A673 (cell line): ENCODE data around the gene NRXN3.

Experiments
- EZH2 ChIP-seq: fragments of 200-600 bp; sonication (generic); IDR thresholded peaks from 2 replicates; pipeline ENCODE4 v1.6.1; 2017; ENCODE audit warnings: borderline replicate concordance, low read depth, mild to moderate bottlenecking, mixed read lengths, antibody characterized with exemption, low read length; ENCODE audit not compliant: poor library complexity, severe bottlenecking
- TF ChIP-seq, protein P1 (sequence below): fragments of 300-800, 200-600 bp; sonication (generic); conservative IDR thresholded peaks from 2 replicates; pipeline ENCODE4 v1.5.1; 2017; ENCODE audit warnings: low read depth, mild to moderate bottlenecking, antibody characterized with exemption, low read length, moderate library complexity, mixed read lengths

- TF ChIP-seq, protein P1, sequence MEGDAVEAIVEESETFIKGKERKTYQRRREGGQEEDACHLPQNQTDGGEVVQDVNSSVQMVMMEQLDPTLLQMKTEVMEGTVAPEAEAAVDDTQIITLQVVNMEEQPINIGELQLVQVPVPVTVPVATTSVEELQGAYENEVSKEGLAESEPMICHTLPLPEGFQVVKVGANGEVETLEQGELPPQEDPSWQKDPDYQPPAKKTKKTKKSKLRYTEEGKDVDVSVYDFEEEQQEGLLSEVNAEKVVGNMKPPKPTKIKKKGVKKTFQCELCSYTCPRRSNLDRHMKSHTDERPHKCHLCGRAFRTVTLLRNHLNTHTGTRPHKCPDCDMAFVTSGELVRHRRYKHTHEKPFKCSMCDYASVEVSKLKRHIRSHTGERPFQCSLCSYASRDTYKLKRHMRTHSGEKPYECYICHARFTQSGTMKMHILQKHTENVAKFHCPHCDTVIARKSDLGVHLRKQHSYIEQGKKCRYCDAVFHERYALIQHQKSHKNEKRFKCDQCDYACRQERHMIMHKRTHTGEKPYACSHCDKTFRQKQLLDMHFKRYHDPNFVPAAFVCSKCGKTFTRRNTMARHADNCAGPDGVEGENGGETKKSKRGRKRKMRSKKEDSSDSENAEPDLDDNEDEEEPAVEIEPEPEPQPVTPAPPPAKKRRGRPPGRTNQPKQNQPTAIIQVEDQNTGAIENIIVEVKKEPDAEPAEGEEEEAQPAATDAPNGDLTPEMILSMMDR, result no peak
- TF ChIP-seq EZH2, result no peak
These were observed 1083.4 kb downstream of the NRXN3 start for GRCh38 chr14:79253576-79253975.
